H9 (cell line): ENCODE measurements around the gene GHRHR. TPM values are rescaled to one million over a fixed set of nuclear protein-coding genes. Genes with fewer than 3 reads are reported as not detected.

ENCODE experiments used
- DNase-seq: peaks from one replicate; pipeline ENCODE4 v3.0.0-alpha.2; 2017
- H2AFZ ChIP-seq: one replicate; pipeline ENCODE4 v1.6.1; 2013; ENCODE audit warnings: mild to moderate bottlenecking, low read length, control low read depth, moderate library complexity
- H2AK5ac ChIP-seq: 2 replicates; pipeline ENCODE4 v1.6.1; 2013; ENCODE audit warnings: low read length, control low read depth, mixed read lengths; ENCODE audit not compliant: insufficient read length
- H2BK120ac ChIP-seq: one replicate; pipeline ENCODE4 v1.6.1; 2013; ENCODE audit warnings: low read depth, mild to moderate bottlenecking, low read length, control low read depth, inconsistent platforms; ENCODE audit not compliant: poor library complexity, severe bottlenecking
- H2BK12ac ChIP-seq: 2 replicates; pipeline ENCODE4 v1.6.1; 2013; ENCODE audit warnings: low read length, control low read depth, mixed read lengths, low read depth; ENCODE audit not compliant: insufficient read length
- H2BK15ac ChIP-seq: 2 replicates; pipeline ENCODE4 v1.6.1; 2013; ENCODE audit warnings: low read depth, low read length, control low read depth
- H2BK20ac ChIP-seq: one replicate; pipeline ENCODE4 v1.6.1; 2013; ENCODE audit warnings: low read depth, mild to moderate bottlenecking, low read length, control low read depth, inconsistent platforms; ENCODE audit not compliant: poor library complexity, severe bottlenecking
- H2BK5ac ChIP-seq: 2 replicates; pipeline ENCODE4 v1.6.1; 2013; ENCODE audit warnings: low read length, control low read depth, mixed read lengths; ENCODE audit not compliant: insufficient read length
- H3K14ac ChIP-seq: 2 replicates; pipeline ENCODE4 v1.6.1; 2013; ENCODE audit warnings: low read length, control low read depth; ENCODE audit not compliant: insufficient read depth
- H3K18ac ChIP-seq: 2 replicates; pipeline ENCODE4 v1.6.1; 2013; ENCODE audit warnings: low read depth, mild to moderate bottlenecking, mixed read lengths, low read length, control low read depth; ENCODE audit not compliant: insufficient read length
- H3K23ac ChIP-seq: 2 replicates; pipeline ENCODE4 v1.6.1; 2013; ENCODE audit warnings: low read length, control low read depth, mixed read lengths, low read depth; ENCODE audit not compliant: insufficient read length
- H3K23me2 ChIP-seq: 2 replicates; pipeline ENCODE4 v1.6.1; 2013; ENCODE audit warnings: low read depth, mild to moderate bottlenecking, mixed read lengths, low read length, control low read depth; ENCODE audit not compliant: insufficient read length, poor library complexity, severe bottlenecking
- H3K27ac ChIP-seq: 2 replicates; pipeline ENCODE4 v1.5.1; 2013; ENCODE audit warnings: low read length, control low read depth, mixed read lengths, low read depth; ENCODE audit not compliant: insufficient read length
- H3K27me3 ChIP-seq: 2 replicates; pipeline ENCODE4 v1.6.1; 2013; ENCODE audit warnings: low read length, control low read depth, inconsistent platforms; ENCODE audit not compliant: insufficient read depth
- H3K4ac ChIP-seq: 2 replicates; pipeline ENCODE4 v1.6.1; 2013; ENCODE audit warnings: low read depth, mild to moderate bottlenecking, control low read depth, inconsistent platforms, low read length, moderate library complexity
- H3K4me1 ChIP-seq: 2 replicates; pipeline ENCODE4 v1.6.1; 2013; ENCODE audit warnings: low read length, control low read depth, inconsistent platforms; ENCODE audit not compliant: insufficient read depth
- H3K4me2 ChIP-seq: 2 replicates; pipeline ENCODE4 v1.6.1; 2013; ENCODE audit warnings: low read length, control low read depth, mixed read lengths; ENCODE audit not compliant: insufficient read length, insufficient read depth
- H3K56ac ChIP-seq: 2 replicates; pipeline ENCODE4 v1.6.1; 2013; ENCODE audit warnings: low read depth, mild to moderate bottlenecking, mixed read lengths, low read length, control low read depth; ENCODE audit not compliant: insufficient read length
- H3K79me1 ChIP-seq: 2 replicates; pipeline ENCODE4 v1.6.1; 2013; ENCODE audit warnings: low read depth, mild to moderate bottlenecking, moderate library complexity, low read length, control low read depth, inconsistent platforms; ENCODE audit not compliant: insufficient read depth, poor library complexity, severe bottlenecking
- H3K79me2 ChIP-seq: 2 replicates; pipeline ENCODE4 v1.6.1; 2013; ENCODE audit warnings: low read length, control low read depth, inconsistent platforms; ENCODE audit not compliant: insufficient read depth
- H3K9ac ChIP-seq: 2 replicates; pipeline ENCODE4 v1.6.1; 2013; ENCODE audit warnings: low read length, control low read depth, mixed read lengths; ENCODE audit not compliant: insufficient read length; ENCODE audit errors: extremely low read depth
- H3K9me3 ChIP-seq: one replicate; pipeline ENCODE4 v1.6.1; 2013; ENCODE audit warnings: low read depth, low read length, inconsistent platforms; ENCODE audit not compliant: control insufficient read depth
- H3T11ph ChIP-seq: one replicate; pipeline ENCODE4 v1.6.1; 2013; ENCODE audit warnings: mild to moderate bottlenecking, low read length, control low read depth, inconsistent platforms
- H4K20me1 ChIP-seq: one replicate; pipeline ENCODE4 v1.6.1; 2013; ENCODE audit not compliant: control insufficient read depth, insufficient read length, insufficient read depth
- H4K5ac ChIP-seq: 2 replicates; pipeline ENCODE4 v1.6.1; 2013; ENCODE audit warnings: low read depth, mild to moderate bottlenecking, mixed read lengths, low read length, control low read depth; ENCODE audit not compliant: insufficient read length
- H4K8ac ChIP-seq: replicated peaks from 2 replicates; pipeline ENCODE4 v1.6.1; 2013; ENCODE audit warnings: low read length, control low read depth, mixed read lengths, low read depth; ENCODE audit not compliant: insufficient read length
- H4K91ac ChIP-seq: 2 replicates; pipeline ENCODE4 v1.6.1; 2013; ENCODE audit warnings: low read depth, mild to moderate bottlenecking, moderate library complexity, mixed read lengths, low read length, control low read depth; ENCODE audit not compliant: insufficient read length
- H3K27ac Mint-ChIP-seq, 3 experiments: 2 replicates in 2 of 3; 3 replicates in 1 of 3; pipeline ENCODE4 v1.8.0; 2020 to 2021; ENCODE audit warnings: mixed read lengths in 3 of 3, mild to moderate bottlenecking in 1 of 3, moderate library complexity in 1 of 3
- H3K27me3 Mint-ChIP-seq: 2 replicates; pipeline ENCODE4 v1.8.0; 2021; ENCODE audit warnings: low read depth, mild to moderate bottlenecking, moderate library complexity, mixed read lengths
- H3K36me3 Mint-ChIP-seq, 3 experiments: 2 replicates in 2 of 3; 3 replicates in 1 of 3; pipeline ENCODE4 v1.8.0; 2020 to 2021; ENCODE audit warnings: low read depth in 3 of 3, mixed read lengths in 3 of 3; ENCODE audit not compliant: insufficient read depth in 1 of 3
- H3K4me1 Mint-ChIP-seq, 2 experiments: 2 replicates each; pipeline ENCODE4 v1.8.0; 2020; ENCODE audit warnings: mixed read lengths in 2 of 2
- H3K4me3 Mint-ChIP-seq, 2 experiments: 2 replicates in 1 of 2; 3 replicates in 1 of 2; pipeline ENCODE4 v1.8.0; 2020 to 2021; ENCODE audit warnings: mild to moderate bottlenecking in 2 of 2, mixed read lengths in 2 of 2, moderate library complexity in 1 of 2
- H3K9me3 Mint-ChIP-seq, 2 experiments: 2 replicates in 1 of 2; 3 replicates in 1 of 2; pipeline ENCODE4 v1.8.0; 2020; ENCODE audit warnings: mild to moderate bottlenecking in 2 of 2, mixed read lengths in 2 of 2, moderate library complexity in 1 of 2
- WGBS: extraction: QIAGEN DNeasy Blood & Tissue Kit; methylation state at CpG from one replicate; pipeline ENCODE4 v1.1.7; 2013; ENCODE audit warnings: missing lambda C conversion rate, low lambda C conversion rate, mixed read lengths; ENCODE audit not compliant: insufficient read length; ENCODE audit errors: extremely low coverage; 5-methylcytosine and 5-hydroxymethylcytosine counted together
- total RNA-seq: library from RNA; stranded (reverse); gene quantifications from 2 replicates; pipeline ENCODE4 v1.2.1, GENCODE V29; 2021
- TF ChIP-seq, protein P1 (sequence below): fragments of 200-600 bp; sonication (generic); conservative IDR thresholded peaks from 3 replicates; pipeline ENCODE4 v1.8.0; 2021; ENCODE audit warnings: antibody characterized with exemption, mild to moderate bottlenecking

Gene GHRHR
- total RNA-seq, 1 experiment from 2014 or later = 7.4 TPM

DNA sequence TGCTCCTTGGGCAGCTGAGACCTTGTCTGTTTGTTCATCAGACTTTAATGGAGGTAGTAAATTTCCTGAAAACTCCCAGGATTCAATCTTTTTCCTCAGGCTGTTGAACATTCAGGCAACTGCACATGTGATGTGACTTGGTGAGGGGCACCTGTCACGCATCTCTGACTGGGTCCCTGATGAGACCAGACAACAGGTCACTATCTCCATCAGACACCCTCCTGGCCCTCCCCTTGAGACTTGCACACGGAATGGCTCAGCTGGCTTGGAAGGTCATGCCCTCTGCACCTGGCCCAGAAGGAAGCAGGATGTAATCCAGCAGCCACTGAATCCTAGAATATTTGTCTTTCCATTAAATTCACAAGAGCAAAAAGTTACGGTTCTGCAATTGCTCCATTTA is 36.2 kb upstream of the GHRHR start:
- no peak overlapping the region for H2BK20ac ChIP-seq
- H4K91ac ChIP-seq = no peak overlapping the region
- H4K20me1 ChIP-seq = no peaks in the 10 kb centered on the region
- TF ChIP-seq, protein P1, sequence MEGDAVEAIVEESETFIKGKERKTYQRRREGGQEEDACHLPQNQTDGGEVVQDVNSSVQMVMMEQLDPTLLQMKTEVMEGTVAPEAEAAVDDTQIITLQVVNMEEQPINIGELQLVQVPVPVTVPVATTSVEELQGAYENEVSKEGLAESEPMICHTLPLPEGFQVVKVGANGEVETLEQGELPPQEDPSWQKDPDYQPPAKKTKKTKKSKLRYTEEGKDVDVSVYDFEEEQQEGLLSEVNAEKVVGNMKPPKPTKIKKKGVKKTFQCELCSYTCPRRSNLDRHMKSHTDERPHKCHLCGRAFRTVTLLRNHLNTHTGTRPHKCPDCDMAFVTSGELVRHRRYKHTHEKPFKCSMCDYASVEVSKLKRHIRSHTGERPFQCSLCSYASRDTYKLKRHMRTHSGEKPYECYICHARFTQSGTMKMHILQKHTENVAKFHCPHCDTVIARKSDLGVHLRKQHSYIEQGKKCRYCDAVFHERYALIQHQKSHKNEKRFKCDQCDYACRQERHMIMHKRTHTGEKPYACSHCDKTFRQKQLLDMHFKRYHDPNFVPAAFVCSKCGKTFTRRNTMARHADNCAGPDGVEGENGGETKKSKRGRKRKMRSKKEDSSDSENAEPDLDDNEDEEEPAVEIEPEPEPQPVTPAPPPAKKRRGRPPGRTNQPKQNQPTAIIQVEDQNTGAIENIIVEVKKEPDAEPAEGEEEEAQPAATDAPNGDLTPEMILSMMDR = no peak
- H3K23me2 ChIP-seq = no peaks in the 10 kb centered on the region
- Mint-ChIP-seq H3K9me3 (no peaks in the 10 kb centered on the region; a peak in 1 of 5 replicates), H3K4me3 (no peak overlapping the region), H3K36me3 (no peaks in the 10 kb centered on the region), H3K27ac (no peak overlapping the region), H3K4me1 (peaks cover 0 to 2% of the 10 kb centered on the region in 2 experiments; a peak in 1 of 4 replicates), H3K27me3 (peaks cover 55% of the 10 kb centered on the region)
- no peak overlapping the region for H3K23ac ChIP-seq
- no peak overlapping the region for H3K14ac ChIP-seq
- no peaks in the 10 kb centered on the region for H3K9me3 ChIP-seq
- H3K79me2 ChIP-seq = no peaks in the 10 kb centered on the region
- H4K5ac ChIP-seq = no peak overlapping the region
- H2AFZ ChIP-seq = no peak overlapping the region
- no peak overlapping the region for H2BK5ac ChIP-seq
- no peak overlapping the region for H2BK120ac ChIP-seq
- no peak overlapping the region for H2BK15ac ChIP-seq
- no peak overlapping the region for H3K4ac ChIP-seq
- no peak overlapping the region for H3T11ph ChIP-seq
- no peak overlapping the region for H3K18ac ChIP-seq
- no peak overlapping the region for H2AK5ac ChIP-seq
- H3K27me3 ChIP-seq = no peaks in the 10 kb centered on the region
- no peak overlapping the region for H3K4me2 ChIP-seq
- DNase-seq = no peak
- no peak overlapping the region for H3K27ac ChIP-seq
- no peak overlapping the region for H4K8ac ChIP-seq
- H3K79me1 ChIP-seq = no peaks in the 10 kb centered on the region
- H2BK12ac ChIP-seq = no peak overlapping the region
- H3K56ac ChIP-seq = no peak overlapping the region
- H3K9ac ChIP-seq = no peak overlapping the region
- WGBS = no CpG with 5 or more reads among the region's 3 CpGs
- no peaks in the 10 kb centered on the region for H3K4me1 ChIP-seq
